ENCODE measurements around the gene NSUN2. TPM values are rescaled to one million over a fixed set of nuclear protein-coding genes. Genes with fewer than 3 reads are reported as not detected.
"Not testable (repeated sequence)": the region's sequence is repeated elsewhere in the genome, so short reads cannot be mapped to it uniquely, and the experiment has no call there.

Gene NSUN2
- total and polyA plus RNA-seq, 5 donors from 2014 or later: 26.0 to 60.4 (median 26.6) TPM

- no peak overlapping the region for H3K4me3 ChIP-seq (ENCODE audit: low read depth, low read length)
- no peak overlapping the region for H3K4me3 Mint-ChIP-seq
- H3K27ac ChIP-seq (ENCODE audit: insufficient read depth, low read length, poor library complexity, severe bottlenecking): no peak overlapping the region
- no peaks in the 10 kb centered on the region for H3K4me1 ChIP-seq (ENCODE audit: control insufficient read depth, insufficient read depth, low read length, poor library complexity, severe bottlenecking)
- H3K36me3 Mint-ChIP-seq: no peaks in the 10 kb centered on the region
- H3K9me3 ChIP-seq (ENCODE audit: control insufficient read depth in 2 of 2, low read length in 2 of 2): no peaks in the 10 kb centered on the region
- H3K27ac Mint-ChIP-seq: peak overlapping the region in 1 of 3 donors; percentile 12
- no peaks in the 10 kb centered on the region for H3K36me3 ChIP-seq (ENCODE audit: control insufficient read depth, insufficient read depth, low read length)
- H3K27me3 Mint-ChIP-seq: peaks cover 5% of the 10 kb centered on the region
- ATAC-seq (ENCODE audit: low read depth in 2 of 2) (no peak), DNase-seq (no peak)
- H3K9me3 Mint-ChIP-seq: no peaks in the 10 kb centered on the region
- no peaks in the 10 kb centered on the region for H3K4me1 Mint-ChIP-seq
- no peaks in the 10 kb centered on the region for H3K27me3 ChIP-seq (ENCODE audit: control insufficient read depth, insufficient read depth, low read length)
Observed at GRCh38 chr5:6573651-6574101, 59.2 kb downstream of the NSUN2 start.

GRCh38 chr5:6572825-6573380, 59.9 kb downstream of the NSUN2 start:
- DNase-seq: no peak

GRCh38 chr5:6572086-6572824, 60.6 kb downstream of the NSUN2 start:
- ATAC-seq (ENCODE audit: low read depth in 2 of 2) (no peak), DNase-seq (no peak)
- H3K27me3 Mint-ChIP-seq: peaks cover 5% of the 10 kb centered on the region
- Histone ChIP-seq H3K27ac (ENCODE audit: insufficient read depth, low read length, poor library complexity, severe bottlenecking) (no peak overlapping the region), H3K4me1 (ENCODE audit: control insufficient read depth, insufficient read depth, low read length, poor library complexity, severe bottlenecking) (no peaks in the 10 kb centered on the region), H3K36me3 (ENCODE audit: control insufficient read depth, insufficient read depth, low read length) (no peaks in the 10 kb centered on the region), H3K4me3 (ENCODE audit: low read depth, low read length) (no peak overlapping the region), H3K27me3 (ENCODE audit: control insufficient read depth, insufficient read depth, low read length) (no peaks in the 10 kb centered on the region), H3K9me3 (ENCODE audit: control insufficient read depth in 2 of 2, low read length in 2 of 2) (no peaks in the 10 kb centered on the region)
- H3K9me3 Mint-ChIP-seq: no peaks in the 10 kb centered on the region
- H3K4me3 Mint-ChIP-seq: no peak overlapping the region
- H3K36me3 Mint-ChIP-seq: no peaks in the 10 kb centered on the region
- H3K27ac Mint-ChIP-seq: no peak overlapping the region
- no peaks in the 10 kb centered on the region for H3K4me1 Mint-ChIP-seq

More at GRCh38 chr5:6572825-6573380, 59.9 kb downstream of the NSUN2 start:
- Histone ChIP-seq H3K4me1 (ENCODE audit: control insufficient read depth, insufficient read depth, low read length, poor library complexity, severe bottlenecking) (no peaks in the 10 kb centered on the region), H3K27ac (ENCODE audit: insufficient read depth, low read length, poor library complexity, severe bottlenecking) (no peak overlapping the region), H3K9me3 (ENCODE audit: control insufficient read depth in 2 of 2, low read length in 2 of 2) (no peaks in the 10 kb centered on the region), H3K4me3 (ENCODE audit: low read depth, low read length) (no peak overlapping the region), H3K27me3 (ENCODE audit: control insufficient read depth, insufficient read depth, low read length) (no peaks in the 10 kb centered on the region), H3K36me3 (ENCODE audit: control insufficient read depth, insufficient read depth, low read length) (no peaks in the 10 kb centered on the region)
- H3K27ac Mint-ChIP-seq: peak overlapping the region in 1 of 3 donors; percentile 12
- H3K27me3 Mint-ChIP-seq: peaks cover 5% of the 10 kb centered on the region
- H3K4me1 Mint-ChIP-seq: no peaks in the 10 kb centered on the region
- ATAC-seq (ENCODE audit: low read depth in 2 of 2): no peak
- H3K36me3 Mint-ChIP-seq: no peaks in the 10 kb centered on the region
- H3K4me3 Mint-ChIP-seq: no peak overlapping the region
- no peaks in the 10 kb centered on the region for H3K9me3 Mint-ChIP-seq

GRCh38 chr5:6571607-6572006, 61.2 kb downstream of the NSUN2 start:
- not testable (repeated sequence) for ATAC-seq (ENCODE audit: low read depth in 2 of 2); H3K27ac Mint-ChIP-seq; H3K4me1 Mint-ChIP-seq; H3K9me3 Mint-ChIP-seq; DNase-seq; H3K4me3 Mint-ChIP-seq; H3K36me3 ChIP-seq (ENCODE audit: control insufficient read depth, insufficient read depth, low read length); H3K4me3 ChIP-seq (ENCODE audit: low read depth, low read length); H3K27me3 ChIP-seq (ENCODE audit: control insufficient read depth, insufficient read depth, low read length); H3K4me1 ChIP-seq (ENCODE audit: control insufficient read depth, insufficient read depth, low read length, poor library complexity, severe bottlenecking); H3K36me3 Mint-ChIP-seq; H3K27ac ChIP-seq (ENCODE audit: insufficient read depth, low read length, poor library complexity, severe bottlenecking); H3K27me3 Mint-ChIP-seq; H3K9me3 ChIP-seq (ENCODE audit: control insufficient read depth in 2 of 2, low read length in 2 of 2)

- no peaks in the 10 kb centered on the region for H3K9me3 Mint-ChIP-seq
- H3K4me1 ChIP-seq (ENCODE audit: control insufficient read depth, insufficient read depth, low read length, poor library complexity, severe bottlenecking): no peaks in the 10 kb centered on the region
- no peaks in the 10 kb centered on the region for H3K9me3 ChIP-seq (ENCODE audit: control insufficient read depth in 2 of 2, low read length in 2 of 2)
- no peaks in the 10 kb centered on the region for H3K36me3 Mint-ChIP-seq
- no peak overlapping the region for H3K27ac Mint-ChIP-seq
- peaks cover 6% of the 10 kb centered on the region for H3K27me3 Mint-ChIP-seq
- no peaks in the 10 kb centered on the region for H3K27me3 ChIP-seq (ENCODE audit: control insufficient read depth, insufficient read depth, low read length)
- H3K4me3 ChIP-seq (ENCODE audit: low read depth, low read length): no peak overlapping the region
- DNase-seq: no peak
- H3K27ac ChIP-seq (ENCODE audit: insufficient read depth, low read length, poor library complexity, severe bottlenecking): no peak overlapping the region
- H3K4me1 Mint-ChIP-seq: no peaks in the 10 kb centered on the region
- H3K4me3 Mint-ChIP-seq: no peak overlapping the region
- no peaks in the 10 kb centered on the region for H3K36me3 ChIP-seq (ENCODE audit: control insufficient read depth, insufficient read depth, low read length)
- ATAC-seq (ENCODE audit: low read depth in 2 of 2): no peak
Observed at GRCh38 chr5:6570530-6570929, 62.3 kb downstream of the NSUN2 start.

GRCh38 chr5:6568889-6569288, 64.0 kb downstream of the NSUN2 start:
- H3K4me1 Mint-ChIP-seq: no peaks in the 10 kb centered on the region
- H3K27ac Mint-ChIP-seq: no peak overlapping the region
- H3K36me3 Mint-ChIP-seq: no peaks in the 10 kb centered on the region
- Histone ChIP-seq H3K4me1 (ENCODE audit: control insufficient read depth, insufficient read depth, low read length, poor library complexity, severe bottlenecking) (no peaks in the 10 kb centered on the region), H3K27ac (ENCODE audit: insufficient read depth, low read length, poor library complexity, severe bottlenecking) (no peak overlapping the region), H3K36me3 (ENCODE audit: control insufficient read depth, insufficient read depth, low read length) (no peaks in the 10 kb centered on the region), H3K4me3 (ENCODE audit: low read depth, low read length) (no peak overlapping the region), H3K27me3 (ENCODE audit: control insufficient read depth, insufficient read depth, low read length) (no peaks in the 10 kb centered on the region), H3K9me3 (ENCODE audit: control insufficient read depth in 2 of 2, low read length in 2 of 2) (no peaks in the 10 kb centered on the region)
- DNase-seq (no peak), ATAC-seq (ENCODE audit: low read depth in 2 of 2) (no peak)
- no peak overlapping the region for H3K4me3 Mint-ChIP-seq
- peaks cover 6% of the 10 kb centered on the region for H3K27me3 Mint-ChIP-seq
- no peaks in the 10 kb centered on the region for H3K9me3 Mint-ChIP-seq

- Histone ChIP-seq H3K27ac (ENCODE audit: insufficient read depth, low read length, poor library complexity, severe bottlenecking) (no peak overlapping the region), H3K36me3 (ENCODE audit: control insufficient read depth, insufficient read depth, low read length) (no peaks in the 10 kb centered on the region), H3K9me3 (ENCODE audit: control insufficient read depth in 2 of 2, low read length in 2 of 2) (no peaks in the 10 kb centered on the region), H3K27me3 (ENCODE audit: control insufficient read depth, insufficient read depth, low read length) (peaks cover 2% of the 10 kb centered on the region), H3K4me3 (ENCODE audit: low read depth, low read length) (no peak overlapping the region), H3K4me1 (ENCODE audit: control insufficient read depth, insufficient read depth, low read length, poor library complexity, severe bottlenecking) (no peaks in the 10 kb centered on the region)
- ATAC-seq (ENCODE audit: low read depth in 2 of 2): no peak
- Mint-ChIP-seq H3K36me3 (no peaks in the 10 kb centered on the region), H3K9me3 (no peaks in the 10 kb centered on the region), H3K27ac (no peak overlapping the region), H3K4me3 (no peak overlapping the region), H3K4me1 (no peaks in the 10 kb centered on the region), H3K27me3 (peaks cover 6% of the 10 kb centered on the region)
- no peak for DNase-seq
Observed at GRCh38 chr5:6568383-6568782, 64.5 kb downstream of the NSUN2 start.

- Mint-ChIP-seq H3K36me3 (no peaks in the 10 kb centered on the region), H3K4me3 (no peak overlapping the region), H3K27me3 (peaks cover 6% of the 10 kb centered on the region), H3K9me3 (no peaks in the 10 kb centered on the region), H3K27ac (no peak overlapping the region), H3K4me1 (no peaks in the 10 kb centered on the region)
- Histone ChIP-seq H3K9me3 (ENCODE audit: control insufficient read depth in 2 of 2, low read length in 2 of 2) (no peaks in the 10 kb centered on the region), H3K27ac (ENCODE audit: insufficient read depth, low read length, poor library complexity, severe bottlenecking) (no peak overlapping the region), H3K4me3 (ENCODE audit: low read depth, low read length) (no peak overlapping the region), H3K36me3 (ENCODE audit: control insufficient read depth, insufficient read depth, low read length) (no peaks in the 10 kb centered on the region), H3K4me1 (ENCODE audit: control insufficient read depth, insufficient read depth, low read length, poor library complexity, severe bottlenecking) (no peaks in the 10 kb centered on the region), H3K27me3 (ENCODE audit: control insufficient read depth, insufficient read depth, low read length) (peaks cover 2% of the 10 kb centered on the region)
- ATAC-seq (ENCODE audit: low read depth in 2 of 2): no peak
- no peak for DNase-seq
Observed at GRCh38 chr5:6567835-6568234, 65.0 kb downstream of the NSUN2 start.

All from CD4-positive, CD25-positive, alpha-beta regulatory T cell (primary cell).